Measurements from ENCODE around the gene SUGP1. TPM values are rescaled to one million over a fixed set of nuclear protein-coding genes. Genes with fewer than 3 reads are reported as not detected.

SUGP1 gene
- total and polyA plus RNA-seq, 2 donors from 2014 or later = 34.7 to 53.1 TPM

GRCh38 chr19:19261350-19262189, 58.7 kb downstream of the SUGP1 start:
- Histone ChIP-seq H3K27ac (ENCODE audit: low read depth in 2 of 2, low read length in 2 of 2) (no peak overlapping the region), H3K4me1 (ENCODE audit: control insufficient read depth in 2 of 3, insufficient read depth in 2 of 3, low read depth in 1 of 3, low read length in 3 of 3) (no peaks in the 10 kb centered on the region), H3K9ac (ENCODE audit: low read length in 3 of 3) (no peak overlapping the region), H3K4me3 (ENCODE audit: low read length in 3 of 3) (no peak overlapping the region), H3K9me3 (ENCODE audit: control insufficient read depth in 2 of 3, insufficient read depth in 1 of 3, low read length in 3 of 3) (peaks cover 0 to 3% (median 0%) of the 10 kb centered on the region in 3 donors), H3K36me3 (ENCODE audit: control insufficient read depth in 2 of 3, insufficient read depth in 3 of 3, low read length in 3 of 3) (no peaks in the 10 kb centered on the region), H3K27me3 (ENCODE audit: control insufficient read depth, insufficient read depth, low read length) (peaks cover 9% of the 10 kb centered on the region)
- intact Hi-C loops (cut with DNase I) = no loop called here
- FAIRE-seq = no peak
- DNase-seq = peak in 4 of 5 donors; percentile 30 to 63 (median 54)
- TF ChIP-seq CTCF (IDR thresholded peaks at IDR 0.05; ENCODE audit: borderline replicate concordance, extremely low read depth, insufficient read depth) = no peak

- no peak for FAIRE-seq
- no peak overlapping the region for H3K4me3 ChIP-seq (ENCODE audit: low read length in 3 of 3)
- peaks cover 9% of the 10 kb centered on the region for H3K27me3 ChIP-seq (ENCODE audit: control insufficient read depth, insufficient read depth, low read length)
- H3K4me1 ChIP-seq (ENCODE audit: control insufficient read depth in 2 of 3, insufficient read depth in 2 of 3, low read depth in 1 of 3, low read length in 3 of 3) = no peaks in the 10 kb centered on the region
- no peak overlapping the region for H3K27ac ChIP-seq (ENCODE audit: low read depth in 2 of 2, low read length in 2 of 2)
- no peak for DNase-seq
- no peak for TF ChIP-seq CTCF (IDR thresholded peaks at IDR 0.05; ENCODE audit: borderline replicate concordance, extremely low read depth, insufficient read depth)
- H3K36me3 ChIP-seq (ENCODE audit: control insufficient read depth in 2 of 3, insufficient read depth in 3 of 3, low read length in 3 of 3) = no peaks in the 10 kb centered on the region
- no peak overlapping the region for H3K9ac ChIP-seq (ENCODE audit: low read length in 3 of 3)
- intact Hi-C loops (cut with DNase I) = no loop called here
- H3K9me3 ChIP-seq (ENCODE audit: control insufficient read depth in 2 of 3, insufficient read depth in 1 of 3, low read length in 3 of 3) = peaks cover 0 to 3% (median 0%) of the 10 kb centered on the region in 3 donors
Observed at GRCh38 chr19:19260417-19261214, 59.7 kb downstream of the SUGP1 start.

- Histone ChIP-seq H3K9me3 (ENCODE audit: control insufficient read depth in 2 of 3, insufficient read depth in 1 of 3, low read length in 3 of 3) (peaks cover 0 to 3% (median 0%) of the 10 kb centered on the region in 3 donors), H3K9ac (ENCODE audit: low read length in 3 of 3) (no peak overlapping the region), H3K27me3 (ENCODE audit: control insufficient read depth, insufficient read depth, low read length) (peaks cover 9% of the 10 kb centered on the region), H3K4me3 (ENCODE audit: low read length in 3 of 3) (no peak overlapping the region), H3K27ac (ENCODE audit: low read depth in 2 of 2, low read length in 2 of 2) (no peak overlapping the region), H3K36me3 (ENCODE audit: control insufficient read depth in 2 of 3, insufficient read depth in 3 of 3, low read length in 3 of 3) (no peaks in the 10 kb centered on the region), H3K4me1 (ENCODE audit: control insufficient read depth in 2 of 3, insufficient read depth in 2 of 3, low read depth in 1 of 3, low read length in 3 of 3) (no peaks in the 10 kb centered on the region)
- no peak for TF ChIP-seq CTCF (IDR thresholded peaks at IDR 0.05; ENCODE audit: borderline replicate concordance, extremely low read depth, insufficient read depth)
- intact Hi-C loops (cut with DNase I) = no loop called here
- FAIRE-seq (no peak), DNase-seq (no peak)
Observed at GRCh38 chr19:19259741-19260140, 60.6 kb downstream of the SUGP1 start.

All from kidney (tissue), 14 donors.